Measurements from ENCODE around the gene GGN. TPM values are rescaled to one million over a fixed set of nuclear protein-coding genes. Genes with fewer than 3 reads are reported as not detected.
A peak's percentile ranks its signal among the peaks of the same experiment; 100 is the strongest.

The GGN gene
- total and polyA plus RNA-seq, 9 of the 15 experiments (the other 6 are each of a cell fraction or from before 2014, with no cell fraction given), result 0.15 to 0.33 TPM; not detected in 7

DNA sequence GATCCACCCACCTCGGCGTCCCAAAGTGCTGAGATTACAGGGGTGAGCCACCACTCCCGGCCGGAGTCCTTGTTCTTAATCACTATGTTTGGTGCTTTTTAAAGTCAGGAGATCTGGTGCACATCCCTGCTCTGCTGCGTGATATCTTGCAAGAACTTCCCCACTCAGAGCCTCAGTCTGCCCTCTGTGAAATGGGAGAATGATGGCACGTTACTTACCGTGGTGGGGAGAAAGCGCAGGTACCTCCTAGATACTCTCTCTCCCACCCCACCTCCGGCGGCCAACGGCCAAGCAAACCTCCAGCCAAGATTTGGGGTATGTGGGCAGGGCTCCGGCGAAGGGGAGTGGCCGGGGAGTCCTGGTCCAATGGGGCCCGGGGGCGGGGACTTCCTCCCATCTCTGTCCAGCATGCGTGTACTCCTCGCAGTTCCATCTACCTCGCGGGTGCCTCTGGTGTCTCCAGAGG is 45.5 kb upstream of the GGN start, which contains the start of gene RYR1 (continued):
- TF ChIP-seq SMARCE1 (IDR thresholded peaks at IDR 0.05), result 0 out of 2 replicates have a peak, but pooled peaks have one; percentile 34
- TF ChIP-seq ASH1L (IDR thresholded peaks at IDR 0.05; ENCODE audit: borderline replicate concordance, low read depth, partially characterized antibody), result no peak
- TF ChIP-seq, protein P1, sequence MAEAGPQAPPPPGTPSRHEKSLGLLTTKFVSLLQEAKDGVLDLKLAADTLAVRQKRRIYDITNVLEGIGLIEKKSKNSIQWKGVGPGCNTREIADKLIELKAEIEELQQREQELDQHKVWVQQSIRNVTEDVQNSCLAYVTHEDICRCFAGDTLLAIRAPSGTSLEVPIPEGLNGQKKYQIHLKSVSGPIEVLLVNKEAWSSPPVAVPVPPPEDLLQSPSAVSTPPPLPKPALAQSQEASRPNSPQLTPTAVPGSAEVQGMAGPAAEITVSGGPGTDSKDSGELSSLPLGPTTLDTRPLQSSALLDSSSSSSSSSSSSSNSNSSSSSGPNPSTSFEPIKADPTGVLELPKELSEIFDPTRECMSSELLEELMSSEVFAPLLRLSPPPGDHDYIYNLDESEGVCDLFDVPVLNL (CRISPR knock-in tag; IDR thresholded peaks at IDR 0.05; ENCODE audit: low read depth), result no peak
- TF ChIP-seq NRF1 (conservative IDR thresholded peaks at IDR 0.05 in 1 of 2, IDR thresholded peaks at IDR 0.05 in 1 of 2), result peak; percentile 25 to 36; a peak in 2 of 4 replicates
- no peak for TF ChIP-seq TRIM28 (IDR thresholded peaks at IDR 0.05)
- TF ChIP-seq CBX3 (IDR thresholded peaks at IDR 0.05; ENCODE audit: borderline replicate concordance in 1 of 2, low read length in 2 of 2), result peak in 1 of 2 experiments; percentile 64; a peak in 1 of 3 replicates
- TF ChIP-seq ZNF766 (CRISPR knock-in tag; conservative IDR thresholded peaks at IDR 0.05), result no peak
- peak; percentile 67 for TF ChIP-seq HNRNPLL (IDR thresholded peaks at IDR 0.05; ENCODE audit: low read depth, low read length, poor library complexity, severe bottlenecking)
- no peak for TF ChIP-seq PRMT5 (CRISPR knock-in tag; IDR thresholded peaks at IDR 0.05)
- TF ChIP-seq FOXJ3 (CRISPR knock-in tag; IDR thresholded peaks at IDR 0.05), result no peak
- no peak for TF ChIP-seq NR2C2 (CRISPR knock-in tag; IDR thresholded peaks at IDR 0.05)
- no peak for TF ChIP-seq NR2C2 (tag; IDR thresholded peaks at IDR 0.05)
- TF ChIP-seq CSDE1 (IDR thresholded peaks at IDR 0.05), result no peak
- TF ChIP-seq, protein P2, sequence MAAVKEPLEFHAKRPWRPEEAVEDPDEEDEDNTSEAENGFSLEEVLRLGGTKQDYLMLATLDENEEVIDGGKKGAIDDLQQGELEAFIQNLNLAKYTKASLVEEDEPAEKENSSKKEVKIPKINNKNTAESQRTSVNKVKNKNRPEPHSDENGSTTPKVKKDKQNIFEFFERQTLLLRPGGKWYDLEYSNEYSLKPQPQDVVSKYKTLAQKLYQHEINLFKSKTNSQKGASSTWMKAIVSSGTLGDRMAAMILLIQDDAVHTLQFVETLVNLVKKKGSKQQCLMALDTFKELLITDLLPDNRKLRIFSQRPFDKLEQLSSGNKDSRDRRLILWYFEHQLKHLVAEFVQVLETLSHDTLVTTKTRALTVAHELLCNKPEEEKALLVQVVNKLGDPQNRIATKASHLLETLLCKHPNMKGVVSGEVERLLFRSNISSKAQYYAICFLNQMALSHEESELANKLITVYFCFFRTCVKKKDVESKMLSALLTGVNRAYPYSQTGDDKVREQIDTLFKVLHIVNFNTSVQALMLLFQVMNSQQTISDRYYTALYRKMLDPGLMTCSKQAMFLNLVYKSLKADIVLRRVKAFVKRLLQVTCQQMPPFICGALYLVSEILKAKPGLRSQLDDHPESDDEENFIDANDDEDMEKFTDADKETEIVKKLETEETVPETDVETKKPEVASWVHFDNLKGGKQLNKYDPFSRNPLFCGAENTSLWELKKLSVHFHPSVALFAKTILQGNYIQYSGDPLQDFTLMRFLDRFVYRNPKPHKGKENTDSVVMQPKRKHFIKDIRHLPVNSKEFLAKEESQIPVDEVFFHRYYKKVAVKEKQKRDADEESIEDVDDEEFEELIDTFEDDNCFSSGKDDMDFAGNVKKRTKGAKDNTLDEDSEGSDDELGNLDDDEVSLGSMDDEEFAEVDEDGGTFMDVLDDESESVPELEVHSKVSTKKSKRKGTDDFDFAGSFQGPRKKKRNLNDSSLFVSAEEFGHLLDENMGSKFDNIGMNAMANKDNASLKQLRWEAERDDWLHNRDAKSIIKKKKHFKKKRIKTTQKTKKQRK (IDR thresholded peaks at IDR 0.05; ENCODE audit: borderline replicate concordance, low read depth, low read length), result no peak
- no peak for TF ChIP-seq SRF (CRISPR knock-in tag; IDR thresholded peaks at IDR 0.05)
- TF ChIP-seq ZNF23 (CRISPR knock-in tag; IDR thresholded peaks at IDR 0.05), result no peak
- TF ChIP-seq ZEB2 (IDR thresholded peaks at IDR 0.05), result peak; percentile 74
- no peak for TF ChIP-seq CEBPG (CRISPR knock-in tag; IDR thresholded peaks at IDR 0.05)
- no peak for TF ChIP-seq CEBPG (tag; conservative IDR thresholded peaks at IDR 0.05 in 1 of 2, IDR thresholded peaks at IDR 0.05 in 1 of 2)
- TF ChIP-seq, protein P3, sequence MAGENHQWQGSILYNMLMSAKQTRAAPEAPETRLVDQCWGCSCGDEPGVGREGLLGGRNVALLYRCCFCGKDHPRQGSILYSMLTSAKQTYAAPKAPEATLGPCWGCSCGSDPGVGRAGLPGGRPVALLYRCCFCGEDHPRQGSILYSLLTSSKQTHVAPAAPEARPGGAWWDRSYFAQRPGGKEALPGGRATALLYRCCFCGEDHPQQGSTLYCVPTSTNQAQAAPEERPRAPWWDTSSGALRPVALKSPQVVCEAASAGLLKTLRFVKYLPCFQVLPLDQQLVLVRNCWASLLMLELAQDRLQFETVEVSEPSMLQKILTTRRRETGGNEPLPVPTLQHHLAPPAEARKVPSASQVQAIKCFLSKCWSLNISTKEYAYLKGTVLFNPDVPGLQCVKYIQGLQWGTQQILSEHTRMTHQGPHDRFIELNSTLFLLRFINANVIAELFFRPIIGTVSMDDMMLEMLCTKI (IDR thresholded peaks at IDR 0.05; ENCODE audit: partially characterized antibody), result no peak
- TF ChIP-seq PTBP1 (IDR thresholded peaks at IDR 0.05; ENCODE audit: low read depth, low read length), result peak; percentile 83; the same call in 1 of the 2 replicates
- no peak for TF ChIP-seq RBM22 (IDR thresholded peaks at IDR 0.05; ENCODE audit: low read depth, low read length, poor library complexity, severe bottlenecking)
- 0 out of 2 replicates have a peak, but pooled peaks have one; percentile 5 for TF ChIP-seq TEAD4 (IDR thresholded peaks at IDR 0.05; ENCODE audit: low read length)
- TF ChIP-seq TEAD4 (CRISPR knock-in tag; IDR thresholded peaks at IDR 0.05; ENCODE audit: borderline replicate concordance), result no peak
- no peak for TF ChIP-seq DACH1 (IDR thresholded peaks at IDR 0.05; ENCODE audit: partially characterized antibody)

Measured in K562 (cell line).